ENCODE data around the gene RALGAPB. TPM values are rescaled to one million over a fixed set of nuclear protein-coding genes. Genes with fewer than 3 reads are reported as not detected.

Gene RALGAPB
- total RNA-seq, 2 experiments from 2014 or later: 19.0 to 42.9 TPM

DNA sequence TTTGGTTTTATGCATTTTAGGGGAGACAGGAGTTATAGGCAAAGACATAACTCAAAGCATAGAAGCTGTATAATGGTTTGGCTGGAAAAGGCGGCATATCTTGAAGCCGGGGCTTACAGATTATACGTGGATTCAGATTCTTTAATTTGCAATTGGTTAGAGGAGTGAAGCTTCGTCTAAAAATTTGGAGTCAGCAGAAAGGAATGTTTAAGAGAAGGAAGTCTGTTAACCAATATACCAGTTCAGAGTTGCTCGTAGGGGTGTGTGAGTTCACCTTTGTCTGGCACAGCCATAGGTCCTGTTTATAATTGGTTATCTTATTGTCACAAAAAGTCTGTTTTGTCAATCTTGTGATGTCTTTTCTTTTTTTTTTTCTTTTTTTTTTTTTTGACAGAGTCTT is 137.9 kb downstream of the RALGAPB start:
- H2AFZ ChIP-seq (ENCODE audit: low read length): no peak overlapping the region
- H3K9me2 ChIP-seq (ENCODE audit: insufficient read depth, low read length): no peaks in the 10 kb centered on the region
- H4K20me1 ChIP-seq (ENCODE audit: insufficient read depth, low read length): no peaks in the 10 kb centered on the region
- no peaks in the 10 kb centered on the region for H3K79me2 ChIP-seq (ENCODE audit: insufficient read depth, low read depth, low read length)
- peaks cover 5% of the 10 kb centered on the region for H3K4me1 ChIP-seq (ENCODE audit: insufficient read depth, low read length, poor library complexity, severe bottlenecking)
- H3K36me3 ChIP-seq (ENCODE audit: insufficient read depth, low read length): no peaks in the 10 kb centered on the region
- TF ChIP-seq, protein P1, sequence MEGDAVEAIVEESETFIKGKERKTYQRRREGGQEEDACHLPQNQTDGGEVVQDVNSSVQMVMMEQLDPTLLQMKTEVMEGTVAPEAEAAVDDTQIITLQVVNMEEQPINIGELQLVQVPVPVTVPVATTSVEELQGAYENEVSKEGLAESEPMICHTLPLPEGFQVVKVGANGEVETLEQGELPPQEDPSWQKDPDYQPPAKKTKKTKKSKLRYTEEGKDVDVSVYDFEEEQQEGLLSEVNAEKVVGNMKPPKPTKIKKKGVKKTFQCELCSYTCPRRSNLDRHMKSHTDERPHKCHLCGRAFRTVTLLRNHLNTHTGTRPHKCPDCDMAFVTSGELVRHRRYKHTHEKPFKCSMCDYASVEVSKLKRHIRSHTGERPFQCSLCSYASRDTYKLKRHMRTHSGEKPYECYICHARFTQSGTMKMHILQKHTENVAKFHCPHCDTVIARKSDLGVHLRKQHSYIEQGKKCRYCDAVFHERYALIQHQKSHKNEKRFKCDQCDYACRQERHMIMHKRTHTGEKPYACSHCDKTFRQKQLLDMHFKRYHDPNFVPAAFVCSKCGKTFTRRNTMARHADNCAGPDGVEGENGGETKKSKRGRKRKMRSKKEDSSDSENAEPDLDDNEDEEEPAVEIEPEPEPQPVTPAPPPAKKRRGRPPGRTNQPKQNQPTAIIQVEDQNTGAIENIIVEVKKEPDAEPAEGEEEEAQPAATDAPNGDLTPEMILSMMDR (conservative IDR thresholded peaks at IDR 0.05; ENCODE audit: low read length): no peak
- no peak for TF ChIP-seq EZH2phosphoT487 (IDR thresholded peaks at IDR 0.05; ENCODE audit: borderline replicate concordance, low read depth, low read length)
- H3K4me3 ChIP-seq (ENCODE audit: low read depth, low read length, poor library complexity, severe bottlenecking): no peak overlapping the region
- ChIA-PET POLR2A (interaction anchor here (0.6 kb wide), 1 partner anchor 186 kb away, joined by 3 read pairs; no protein-coding TSS in a partner anchor), CTCF (ENCODE audit: unreplicated experiment) (no interaction called here)
- intact Hi-C loops (cut with micrococcal nuclease; ENCODE audit: unreplicated experiment): no loop called here
- H3K9me3 ChIP-seq (ENCODE audit: low read length): no peaks in the 10 kb centered on the region
- no peak overlapping the region for H3K27ac ChIP-seq (ENCODE audit: low read depth, low read length, poor library complexity, severe bottlenecking)
- no peak overlapping the region for H3K4me2 ChIP-seq (ENCODE audit: low read length)
- no TSS peak for BruUV-seq (replicated peaks)
- DNase-seq (ENCODE audit: low spot score): no peak

DNA sequence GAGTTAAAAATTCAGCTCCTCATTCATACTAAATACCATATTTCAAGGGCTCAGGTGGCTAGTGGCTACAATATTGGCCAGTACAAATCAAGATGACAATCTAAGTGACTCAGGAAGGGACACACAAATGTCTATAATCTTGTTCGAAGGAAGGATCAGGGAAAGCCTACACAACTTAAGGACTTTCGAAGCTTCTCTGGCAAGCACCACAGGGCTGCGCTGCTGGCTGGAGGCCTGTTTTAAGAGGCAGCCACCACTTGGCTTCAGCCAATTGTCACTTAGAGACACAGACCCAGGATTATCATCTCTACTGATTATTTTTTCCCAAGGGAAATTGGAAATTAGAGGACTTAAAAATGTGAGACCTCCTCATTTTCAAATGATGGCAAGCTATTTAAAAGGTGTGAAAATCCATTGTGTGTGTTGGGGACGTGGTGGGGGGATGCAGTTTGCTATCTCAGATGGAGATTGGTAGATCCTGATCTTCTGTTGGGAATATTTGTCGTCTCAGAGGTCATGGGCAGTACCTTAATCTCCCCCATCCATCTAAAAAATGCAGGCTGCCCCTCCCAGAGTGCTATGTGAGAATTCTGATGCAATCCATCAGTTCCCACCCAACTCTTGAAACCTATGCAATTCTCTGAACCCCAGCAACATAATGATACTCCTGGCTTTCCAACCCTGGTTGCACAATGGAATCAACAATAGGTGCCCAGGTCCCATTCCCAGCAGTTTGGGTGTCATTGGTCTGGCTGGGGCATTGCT is 140.3 kb downstream of the RALGAPB start:
- H2AFZ ChIP-seq (ENCODE audit: low read length): no peak overlapping the region
- no peaks in the 10 kb centered on the region for H4K20me1 ChIP-seq (ENCODE audit: insufficient read depth, low read length)
- H3K4me1 ChIP-seq (ENCODE audit: insufficient read depth, low read length, poor library complexity, severe bottlenecking): peaks cover 5% of the 10 kb centered on the region
- H3K36me3 ChIP-seq (ENCODE audit: insufficient read depth, low read length): no peaks in the 10 kb centered on the region
- ChIA-PET CTCF (ENCODE audit: unreplicated experiment) (no interaction called here), POLR2A (no interaction called here)
- H3K9me3 ChIP-seq (ENCODE audit: low read length): no peaks in the 10 kb centered on the region
- TF ChIP-seq EZH2phosphoT487 (IDR thresholded peaks at IDR 0.05; ENCODE audit: borderline replicate concordance, low read depth, low read length): no peak
- TF ChIP-seq, protein P1 (conservative IDR thresholded peaks at IDR 0.05; ENCODE audit: low read length): no peak
- DNase-seq (ENCODE audit: low spot score): no peak
- BruUV-seq (replicated peaks): no TSS peak
- intact Hi-C loops (cut with micrococcal nuclease; ENCODE audit: unreplicated experiment): no loop called here
- H3K4me2 ChIP-seq (ENCODE audit: low read length): no peak overlapping the region
- no peaks in the 10 kb centered on the region for H3K79me2 ChIP-seq (ENCODE audit: insufficient read depth, low read depth, low read length)
- H3K27ac ChIP-seq (ENCODE audit: low read depth, low read length, poor library complexity, severe bottlenecking): no peak overlapping the region
- no peak overlapping the region for H3K4me3 ChIP-seq (ENCODE audit: low read depth, low read length, poor library complexity, severe bottlenecking)
- no peaks in the 10 kb centered on the region for H3K9me2 ChIP-seq (ENCODE audit: insufficient read depth, low read length)

DNA sequence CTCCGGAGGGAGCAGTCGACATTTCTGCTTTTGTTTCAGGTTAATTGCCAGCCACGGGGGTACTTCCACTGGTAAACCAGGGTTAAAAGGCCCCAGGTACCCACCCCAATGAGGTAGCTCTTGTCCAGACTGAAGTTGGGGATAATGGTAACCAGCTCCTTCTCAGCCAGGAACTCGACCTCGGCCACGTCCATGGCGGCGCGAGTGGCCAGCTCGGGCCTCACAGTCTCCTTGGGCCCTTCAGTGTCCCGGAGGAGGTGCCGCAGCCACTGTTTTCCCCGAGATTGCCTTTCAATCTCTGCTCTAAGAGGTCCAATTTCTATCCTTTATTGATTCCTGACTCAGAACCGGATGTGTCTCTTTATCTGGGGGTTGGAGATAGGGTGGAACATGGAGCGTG is 142.6 kb downstream of the RALGAPB start:
- Histone ChIP-seq H4K20me1 (ENCODE audit: insufficient read depth, low read length) (no peaks in the 10 kb centered on the region), H3K4me2 (ENCODE audit: low read length) (no peak overlapping the region), H2AFZ (ENCODE audit: low read length) (no peak overlapping the region), H3K4me3 (ENCODE audit: low read depth, low read length, poor library complexity, severe bottlenecking) (no peak overlapping the region), H3K27ac (ENCODE audit: low read depth, low read length, poor library complexity, severe bottlenecking) (no peak overlapping the region), H3K4me1 (ENCODE audit: insufficient read depth, low read length, poor library complexity, severe bottlenecking) (no peaks in the 10 kb centered on the region), H3K36me3 (ENCODE audit: insufficient read depth, low read length) (no peaks in the 10 kb centered on the region), H3K9me3 (ENCODE audit: low read length) (no peaks in the 10 kb centered on the region), H3K79me2 (ENCODE audit: insufficient read depth, low read depth, low read length) (no peaks in the 10 kb centered on the region), H3K9me2 (ENCODE audit: insufficient read depth, low read length) (no peaks in the 10 kb centered on the region)
- POLR2A ChIA-PET: no interaction called here
- BruUV-seq (replicated peaks): no TSS peak
- TF ChIP-seq EZH2phosphoT487 (IDR thresholded peaks at IDR 0.05; ENCODE audit: borderline replicate concordance, low read depth, low read length): no peak
- TF ChIP-seq, protein P1 (conservative IDR thresholded peaks at IDR 0.05; ENCODE audit: low read length): no peak
- no peak for DNase-seq (ENCODE audit: low spot score)
- intact Hi-C loops (cut with micrococcal nuclease; ENCODE audit: unreplicated experiment): no loop called here
- CTCF ChIA-PET (ENCODE audit: unreplicated experiment): no interaction called here
